Stomach (tissue), 4 donors: ENCODE measurements around the gene LNX1.

Experiments used
- CTCF ChIP-seq, 7 experiments: fragments of 450-650 bp in 4 of 7; fragments of 200-600 bp in 3 of 7; sonication (generic) in 3 of 7; IDR thresholded peaks; one replicate each; pipeline ENCODE4 v1.5.1; 2016 to 2019; ENCODE audit warnings: antibody characterized with exemption in 7 of 7, control low read depth in 2 of 7, mild to moderate bottlenecking in 1 of 7
- EP300 ChIP-seq: sonication (generic); formaldehyde crosslinking; IDR thresholded peaks from one replicate; pipeline ENCODE4 v1.6.1; 2017; ENCODE audit warnings: antibody characterized with exemption
- POLR2A ChIP-seq, 4 donors: fragments of 450-650 bp; IDR thresholded peaks; one replicate each; pipeline ENCODE4 v1.6.1; 2016; ENCODE audit warnings: antibody characterized with exemption in 4 of 4, control low read depth in 2 of 4, mild to moderate bottlenecking in 1 of 4, moderate library complexity in 1 of 4
- POLR2AphosphoS5 ChIP-seq, 3 donors: sonication (generic); formaldehyde crosslinking; IDR thresholded peaks; one replicate each; pipeline ENCODE4 v1.6.1; 2016; ENCODE audit warnings: antibody characterized with exemption in 3 of 3

GRCh38 chr4:53595204-53595603 is 3.9 kb upstream of the LNX1 start:
- no peak for TF ChIP-seq CTCF (IDR thresholded peaks at IDR 0.05)
- no peak for TF ChIP-seq POLR2A (IDR thresholded peaks at IDR 0.05)
- TF ChIP-seq EP300 = no peak
- no peak for TF ChIP-seq POLR2AphosphoS5 (IDR thresholded peaks at IDR 0.05)
